Activated CD8-positive, alpha-beta T cell treated with anti-CD3 and anti-CD28 coated beads for 36 hours (primary cell): ENCODE measurements around the gene MEGF9. TPM values are rescaled to one million over a fixed set of nuclear protein-coding genes. Genes with fewer than 3 reads are reported as not detected.

ENCODE experiments used
- ATAC-seq: fragments of 200-7000 bp; cut with Tn5 transposase; one replicate; pipeline ENCODE4 v1.10.0; 2021; ENCODE audit warnings: mild to moderate bottlenecking, moderate library complexity
- CTCF ChIA-PET: fragments of 350-600 bp; sonication (Branson Sonifier 250); formaldehyde crosslinking; loops from one replicate; lab custom pipeline; 2021; ENCODE audit warnings: antibody characterized with exemption; lab: Charles Lee
- POLR2A ChIA-PET: fragments of 350-600 bp; sonication (Branson Sonifier 250); formaldehyde crosslinking; loops from one replicate; lab custom pipeline; 2021; ENCODE audit warnings: antibody characterized with exemption; lab: Charles Lee
- DNase-seq: peaks from one replicate; pipeline ENCODE4 v3.0.0-alpha.2; 2020
- H3K27ac Mint-ChIP-seq: one replicate; pipeline ENCODE4 v1.8.0; 2021; ENCODE audit warnings: mild to moderate bottlenecking, mixed read lengths
- H3K27me3 Mint-ChIP-seq: one replicate; pipeline ENCODE4 v1.8.0; 2021; ENCODE audit warnings: mixed read lengths
- H3K36me3 Mint-ChIP-seq: one replicate; pipeline ENCODE4 v1.8.0; 2021; ENCODE audit warnings: low read depth, mixed read lengths
- H3K4me1 Mint-ChIP-seq: one replicate; pipeline ENCODE4 v1.8.0; 2021; ENCODE audit warnings: low read depth, mixed read lengths
- H3K4me3 Mint-ChIP-seq: one replicate; pipeline ENCODE4 v1.8.0; 2021; ENCODE audit warnings: mild to moderate bottlenecking, moderate library complexity, mixed read lengths
- H3K9me3 Mint-ChIP-seq: one replicate; pipeline ENCODE4 v1.8.0; 2021; ENCODE audit warnings: mixed read lengths
- intact Hi-C: fragments of 100-400 bp; cut with micrococcal nuclease; formaldehyde crosslinking; loops from one replicate; pipeline ENCODE4 v1.10.0; 2022
- total RNA-seq, 2 experiments: library from RNA; stranded (reverse); gene quantifications; one replicate each; pipeline ENCODE4 v1.2.3, GENCODE V29; 2021
- TF ChIP-seq, protein P1 (sequence below): fragments of 200-600 bp; IDR thresholded peaks from one replicate; pipeline ENCODE4 v1.8.0; 2022; ENCODE audit warnings: antibody characterized with exemption, mild to moderate bottlenecking

Gene MEGF9
- total RNA-seq, 2 experiments from 2014 or later, result 3.0 to 3.2 TPM

- Mint-ChIP-seq H3K36me3 (no peaks in the 10 kb centered on the region), H3K4me1 (no peaks in the 10 kb centered on the region), H3K4me3 (no peak overlapping the region), H3K27me3 (no peaks in the 10 kb centered on the region), H3K27ac (no peak overlapping the region), H3K9me3 (no peaks in the 10 kb centered on the region)
- DNase-seq, result no peak
- intact Hi-C loops, result no loop called here
- POLR2A ChIA-PET, result no interaction called here
- TF ChIP-seq, protein P1, sequence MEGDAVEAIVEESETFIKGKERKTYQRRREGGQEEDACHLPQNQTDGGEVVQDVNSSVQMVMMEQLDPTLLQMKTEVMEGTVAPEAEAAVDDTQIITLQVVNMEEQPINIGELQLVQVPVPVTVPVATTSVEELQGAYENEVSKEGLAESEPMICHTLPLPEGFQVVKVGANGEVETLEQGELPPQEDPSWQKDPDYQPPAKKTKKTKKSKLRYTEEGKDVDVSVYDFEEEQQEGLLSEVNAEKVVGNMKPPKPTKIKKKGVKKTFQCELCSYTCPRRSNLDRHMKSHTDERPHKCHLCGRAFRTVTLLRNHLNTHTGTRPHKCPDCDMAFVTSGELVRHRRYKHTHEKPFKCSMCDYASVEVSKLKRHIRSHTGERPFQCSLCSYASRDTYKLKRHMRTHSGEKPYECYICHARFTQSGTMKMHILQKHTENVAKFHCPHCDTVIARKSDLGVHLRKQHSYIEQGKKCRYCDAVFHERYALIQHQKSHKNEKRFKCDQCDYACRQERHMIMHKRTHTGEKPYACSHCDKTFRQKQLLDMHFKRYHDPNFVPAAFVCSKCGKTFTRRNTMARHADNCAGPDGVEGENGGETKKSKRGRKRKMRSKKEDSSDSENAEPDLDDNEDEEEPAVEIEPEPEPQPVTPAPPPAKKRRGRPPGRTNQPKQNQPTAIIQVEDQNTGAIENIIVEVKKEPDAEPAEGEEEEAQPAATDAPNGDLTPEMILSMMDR, result no peak
- CTCF ChIA-PET, result no interaction called here
- ATAC-seq, result no peak
These were observed 6.1 kb upstream of the MEGF9 start for GRCh38 chr9:120720404-120720803.

DNA sequence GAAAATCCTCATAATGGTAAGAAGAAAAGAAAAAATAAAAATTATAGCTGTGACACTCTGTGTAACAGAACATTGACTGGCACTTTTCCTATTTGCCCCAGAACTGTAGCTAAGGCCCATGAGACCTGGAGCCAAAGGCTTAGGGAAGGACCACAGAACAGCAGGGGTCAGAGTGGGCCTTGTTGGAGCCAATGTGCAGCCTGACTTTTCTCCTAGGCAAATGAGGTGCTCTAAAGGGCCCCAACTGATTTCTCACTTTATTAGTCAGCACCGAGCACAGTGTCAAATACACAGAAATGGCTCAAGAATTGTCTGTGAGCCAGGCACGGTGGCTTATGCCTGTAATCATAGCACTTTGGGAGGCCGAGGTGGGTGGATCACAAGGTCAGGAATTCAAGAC is 4.0 kb upstream of the MEGF9 start:
- ChIA-PET POLR2A (no interaction called here), CTCF (interaction anchor here (1.2 kb wide), 1 partner anchor 10 kb away, joined by 5 read pairs; no protein-coding TSS in a partner anchor)
- Mint-ChIP-seq H3K4me3 (no peak overlapping the region), H3K9me3 (no peaks in the 10 kb centered on the region), H3K36me3 (no peaks in the 10 kb centered on the region), H3K27me3 (no peaks in the 10 kb centered on the region), H3K4me1 (peaks cover 2% of the 10 kb centered on the region), H3K27ac (no peak overlapping the region)
- intact Hi-C loops, result no loop called here
- ATAC-seq (no peak), DNase-seq (no peak)
- TF ChIP-seq, protein P1, result no peak

DNA sequence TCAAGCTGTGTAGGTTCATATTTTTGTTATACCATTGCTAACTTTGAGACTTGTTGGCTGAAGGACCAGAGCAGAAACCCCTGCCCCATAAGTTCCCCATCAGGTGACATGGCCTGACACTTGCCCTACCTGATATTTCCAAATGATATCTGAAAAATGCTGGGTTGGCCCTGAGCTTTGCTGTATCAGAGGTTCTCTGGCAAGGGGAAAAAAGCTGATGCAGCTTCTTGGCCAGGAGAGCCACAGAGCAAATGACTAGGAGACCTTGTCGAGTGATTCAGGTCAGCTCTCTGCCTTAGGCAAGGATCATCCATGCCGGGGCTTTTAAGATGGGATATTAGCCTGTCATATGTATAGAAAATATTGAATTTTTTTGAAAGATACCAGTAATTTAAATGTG is 2.9 kb upstream of the MEGF9 start:
- intact Hi-C loops, result no loop called here
- no peak overlapping the region for H3K27ac Mint-ChIP-seq
- ATAC-seq (no peak), DNase-seq (no peak)
- TF ChIP-seq, protein P1, result no peak
- H3K4me3 Mint-ChIP-seq, result no peak overlapping the region
- peaks cover 13% of the 10 kb centered on the region for H3K4me1 Mint-ChIP-seq
- ChIA-PET POLR2A (no interaction called here), CTCF (interaction anchor here (1.1 to 1.2 kb wide), 2 partner anchors 11 to 264 kb away, joined by 3 to 5 read pairs; no protein-coding TSS in a partner anchor)
- H3K27me3 Mint-ChIP-seq, result no peaks in the 10 kb centered on the region
- no peaks in the 10 kb centered on the region for H3K9me3 Mint-ChIP-seq
- H3K36me3 Mint-ChIP-seq, result no peaks in the 10 kb centered on the region

GRCh38 chr9:120716483-120716882 is 2.2 kb upstream of the MEGF9 start:
- no peak for DNase-seq
- Mint-ChIP-seq H3K36me3 (no peaks in the 10 kb centered on the region), H3K9me3 (no peaks in the 10 kb centered on the region), H3K27me3 (no peaks in the 10 kb centered on the region), H3K4me1 (peaks cover 18% of the 10 kb centered on the region), H3K4me3 (no peak overlapping the region), H3K27ac (no peak overlapping the region)
- ATAC-seq, result no peak
- ChIA-PET CTCF (interaction anchor here (1.1 kb wide), 1 partner anchor 265 kb away, joined by 3 read pairs; no protein-coding TSS in a partner anchor), POLR2A (no interaction called here)
- TF ChIP-seq, protein P1, result no peak
- intact Hi-C loops, result no loop called here

DNA sequence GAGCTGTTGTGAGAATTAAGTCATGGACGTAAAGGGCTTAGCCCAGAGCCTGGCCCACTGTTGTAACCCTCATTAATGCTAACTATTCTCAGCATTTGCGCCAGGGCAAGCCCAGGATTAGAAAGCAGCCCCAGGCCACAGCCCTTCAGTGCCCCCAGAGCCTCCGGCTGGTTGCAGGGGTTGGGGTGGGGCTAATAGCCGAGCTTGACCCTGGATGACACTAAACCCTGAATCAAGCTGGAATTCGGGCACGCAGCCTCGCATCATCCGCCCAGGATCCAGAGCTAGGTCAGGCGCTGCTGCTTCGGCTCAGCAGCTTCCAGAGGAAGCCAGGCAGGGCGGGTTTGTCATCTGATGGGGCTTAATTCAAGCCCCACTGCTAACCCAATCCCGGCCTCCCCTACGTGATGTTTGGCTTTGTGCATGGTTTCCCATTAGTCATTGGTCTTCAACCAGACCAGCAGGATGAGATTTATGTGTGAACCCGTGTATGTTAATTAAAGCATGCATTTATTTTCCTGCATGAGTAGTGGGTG is 1.2 kb upstream of the MEGF9 start:
- Mint-ChIP-seq H3K9me3 (no peaks in the 10 kb centered on the region), H3K36me3 (no peaks in the 10 kb centered on the region), H3K27ac (no peak overlapping the region), H3K4me3 (peak overlapping the region; percentile 77), H3K4me1 (peaks cover 28% of the 10 kb centered on the region), H3K27me3 (no peaks in the 10 kb centered on the region)
- TF ChIP-seq, protein P1, result no peak
- ChIA-PET POLR2A (interaction anchor here (0.8 to 1.2 kb wide), 8 partner anchors 9 to 177 kb away, joined by 3 to 4 read pairs (median 3); no protein-coding TSS in a partner anchor), CTCF (interaction anchor here (0.9 kb wide), 1 partner anchor 95 kb away, joined by 7 read pairs; no protein-coding TSS in a partner anchor)
- ATAC-seq (no peak), DNase-seq (no peak)
- intact Hi-C loops, result no loop called here
